Heart left ventricle (tissue), 16 donors: ENCODE data around the gene CREG2. TPM values are rescaled to one million over a fixed set of nuclear protein-coding genes. Genes with fewer than 3 reads are reported as not detected.

Source experiments
- ATAC-seq, 4 donors: fragments of 200-7000 bp; cut with Tn5 transposase; one replicate each; pipeline ENCODE4 v1.9.1; 2020 to 2022; ENCODE audit warnings: moderate library complexity in 4 of 4, mild to moderate bottlenecking in 3 of 4, moderate number of reproducible peaks in 1 of 4
- DNase-seq, 5 donors: peaks; one replicate each; pipeline ENCODE4 v3.0.0-alpha.2; 2020
- H3K27ac ChIP-seq, 12 donors: fragments of 200-600 bp; sonication (generic) in 4 of 12; one replicate each; pipeline versions ENCODE4 v1.5.0 to v1.8.0; 2016 to 2022; ENCODE audit warnings: mild to moderate bottlenecking in 2 of 12
- H3K27me3 ChIP-seq, 9 donors: fragments of 200-600 bp; sonication (generic) in 2 of 9; one replicate each; pipeline versions ENCODE4 v1.5.1 to v1.8.0; 2016 to 2022; ENCODE audit warnings: mild to moderate bottlenecking in 3 of 9
- H3K36me3 ChIP-seq, 9 donors: fragments of 200-600 bp; sonication (generic) in 2 of 9; one replicate each; pipeline versions ENCODE4 v1.5.0 to v1.8.0; 2018 to 2022; ENCODE audit warnings: mild to moderate bottlenecking in 2 of 9
- H3K4me1 ChIP-seq, 12 donors: fragments of 200-600 bp; sonication (generic) in 4 of 12; one replicate each; pipeline versions ENCODE4 v1.5.0 to v1.8.0; 2016 to 2022; ENCODE audit warnings: mild to moderate bottlenecking in 3 of 12
- H3K4me3 ChIP-seq, 12 donors: fragments of 200-600 bp; sonication (generic) in 4 of 12; one replicate each; pipeline versions ENCODE4 v1.5.0 to v1.8.0; 2017 to 2022; ENCODE audit warnings: mild to moderate bottlenecking in 9 of 12, moderate library complexity in 4 of 12
- H3K9me3 ChIP-seq, 12 donors: fragments of 200-600 bp; sonication (generic) in 4 of 12; one replicate each; pipeline versions ENCODE4 v1.5.0 to v1.8.0; 2016 to 2022; ENCODE audit warnings: mild to moderate bottlenecking in 1 of 12
- CTCF ChIP-seq, 12 donors: fragments of 200-600 bp; sonication (generic) in 4 of 12; IDR thresholded peaks; one replicate each; pipeline versions ENCODE4 v1.5.0 to v1.8.0; 2018 to 2022; ENCODE audit warnings: antibody characterized with exemption in 12 of 12, mild to moderate bottlenecking in 5 of 12
- POLR2A ChIP-seq, 2 donors: fragments of 450-650 bp; IDR thresholded peaks; one replicate each; pipeline ENCODE4 v1.6.1; 2017; ENCODE audit warnings: antibody characterized with exemption in 2 of 2, mild to moderate bottlenecking in 2 of 2, moderate library complexity in 2 of 2
- WGBS, 4 donors: extraction: QIAGEN DNeasy Blood & Tissue Kit in 2 of 4; methylation state at CpG; one replicate each; pipeline versions ENCODE4 v1.1.5 to v1.1.7; 2013 to 2018; 5-methylcytosine and 5-hydroxymethylcytosine counted together
- intact Hi-C, 10 donors: fragments of 100-400 bp; cut with DNase I; formaldehyde crosslinking; loops; one replicate each; pipeline versions ENCODE4 v1.11.1 to v1.14.2; 2022
- polyA plus RNA-seq, 2 donors: library from polyadenylated mRNA; stranded (reverse); fragments of 200-250 nt; gene quantifications; one replicate each; pipeline ENCODE4 v1.2.3, GENCODE V29; 2013
- total RNA-seq, 9 donors: library from RNA; depleted of rRNA in 2 of 9; stranded (reverse); fragments of >200 nt in 2 of 9; fragmentation: NEBNext Ultra II Directional in 3 of 9; extraction: Animal tissue kit (Norgen Biotek cat#: 25700) in 3 of 9; gene quantifications; one replicate each; pipeline versions ENCODE4 v1.1.0 to v1.2.4, GENCODE V29; 2016 to 2023
- donor health status: ischemic (EF 13 %, LVEDD 7.1; RV severe dilation, severe dysfunction).
- donor health status: healthy with polysubstance abuse.
- donor health status: DM: no; HTN: yes; CAD: no.
- donor health status: DM: no; HTN: no; CAD: no.
- donor health status: ischemic (EF 25% LVEDD 6.9; RV normal size, moderate dysfunction).
- donor health status: ischemic (EF 25% LVEDD 5.7; RV mildly dilated, moderate dysfunction).
- donor health status: healthy.
- donor health status: DM: yes; HTN: yes; CAD: no.
- donor health status: ischemic (EF 35%, LVEDD 5.7; RV mildly dilated, moderate dysfunction).
- donor health status: nonischemic (EF 11% LVEDD 7.7; RV severe dilation, severe dysfunction).
- donor health status: DM: yes; HTN: yes; CAD: no.
- donor health status: PGD.
- donor health status: ischemic (EF 29% LVEDD 5.4; RV normal size, mild dysfunction).
- donor health status: nonischemic (EF 23%, LVEDD 6.1; RV moderate dilation, normal function).

Gene CREG2
- total and polyA plus RNA-seq, 11 donors = 0.18 to 1.1 (median 0.46) TPM; not detected in 7

- Histone ChIP-seq H3K27me3 (no peaks in the 10 kb centered on the region), H3K9me3 (no peaks in the 10 kb centered on the region), H3K36me3 (peaks cover 0 to 53% (median 0%) of the 10 kb centered on the region in 9 donors), H3K4me1 (peaks cover 0 to 92% (median 40%) of the 10 kb centered on the region in 12 donors), H3K27ac (no peak overlapping the region), H3K4me3 (no peak overlapping the region)
- DNase-seq = no peak
- 88 to 93% (median 89%) methylated on average over 1 of the region's 1 CpG for WGBS, 4 donors
- intact Hi-C loops = no loop called here
- ATAC-seq = no peak
- TF ChIP-seq POLR2A (IDR thresholded peaks at IDR 0.05) = no peak
Observed at GRCh38 chr2:101300164-101300563, 87.1 kb downstream of the CREG2 start.

GRCh38 chr2:101299604-101300003, 87.7 kb downstream of the CREG2 start:
- peaks cover 0 to 92% (median 35%) of the 10 kb centered on the region in 12 donors for H3K4me1 ChIP-seq
- H3K9me3 ChIP-seq = no peaks in the 10 kb centered on the region
- H3K27me3 ChIP-seq = no peaks in the 10 kb centered on the region
- H3K36me3 ChIP-seq = peaks cover 0 to 53% (median 3%) of the 10 kb centered on the region in 9 donors
- WGBS, 4 donors = 48 to 64% (median 58%) methylated on average over 6 of the region's 6 CpGs
- TF ChIP-seq CTCF (IDR thresholded peaks at IDR 0.05) (no peak), POLR2A (IDR thresholded peaks at IDR 0.05) (no peak)
- ATAC-seq = peak in 1 of 4 donors; percentile 28
- no peak for DNase-seq
- intact Hi-C loops = no loop called here
- H3K27ac ChIP-seq = no peak overlapping the region
- no peak overlapping the region for H3K4me3 ChIP-seq

- TF ChIP-seq POLR2A (IDR thresholded peaks at IDR 0.05) (no peak), CTCF (IDR thresholded peaks at IDR 0.05) (no peak)
- intact Hi-C loops = no loop called here
- WGBS, 4 donors = 92 to 93% (median 92%) methylated on average over 2 of the region's 2 CpGs
Observed at GRCh38 chr2:101297383-101297782, 89.9 kb downstream of the CREG2 start.

GRCh38 chr2:101296371-101296770, 90.9 kb downstream of the CREG2 start:
- intact Hi-C loops = no loop called here
- DNase-seq = no peak
- no peaks in the 10 kb centered on the region for H3K9me3 ChIP-seq
- H3K36me3 ChIP-seq = peaks cover 0 to 60% (median 30%) of the 10 kb centered on the region in 9 donors
- H3K4me1 ChIP-seq = peaks cover 0 to 86% (median 22%) of the 10 kb centered on the region in 12 donors
- no peak overlapping the region for H3K27ac ChIP-seq
- 82 to 88% (median 84%) methylated on average over 5 of the region's 5 CpGs for WGBS, 4 donors
- no peak overlapping the region for H3K4me3 ChIP-seq
- TF ChIP-seq CTCF (IDR thresholded peaks at IDR 0.05) = no peak
- no peak for TF ChIP-seq POLR2A (IDR thresholded peaks at IDR 0.05)
- no peaks in the 10 kb centered on the region for H3K27me3 ChIP-seq
- ATAC-seq = no peak

More at GRCh38 chr2:101297383-101297782, 89.9 kb downstream of the CREG2 start:
- Histone ChIP-seq H3K4me3 (no peak overlapping the region), H3K36me3 (peaks cover 0 to 57% (median 22%) of the 10 kb centered on the region in 9 donors), H3K27me3 (no peaks in the 10 kb centered on the region), H3K9me3 (no peaks in the 10 kb centered on the region), H3K4me1 (peaks cover 0 to 88% (median 26%) of the 10 kb centered on the region in 12 donors), H3K27ac (no peak overlapping the region)
- no peak for DNase-seq
- ATAC-seq = no peak

- DNase-seq = no peak
- Histone ChIP-seq H3K9me3 (no peaks in the 10 kb centered on the region), H3K36me3 (peaks cover 0 to 60% (median 30%) of the 10 kb centered on the region in 9 donors), H3K4me1 (peaks cover 0 to 81% (median 19%) of the 10 kb centered on the region in 12 donors), H3K4me3 (no peak overlapping the region), H3K27me3 (no peaks in the 10 kb centered on the region), H3K27ac (no peak overlapping the region)
- intact Hi-C loops = no loop called here
- TF ChIP-seq POLR2A (IDR thresholded peaks at IDR 0.05) (no peak), CTCF (IDR thresholded peaks at IDR 0.05) (no peak)
- 82 to 90% (median 85%) methylated on average over 2 of the region's 2 CpGs for WGBS, 4 donors
- no peak for ATAC-seq
Observed at GRCh38 chr2:101295895-101296294, 91.4 kb downstream of the CREG2 start.
